ENCODE measurements around the gene CXCR5.

- TF ChIP-seq CTCF (IDR thresholded peaks at IDR 0.05) (no peak), POLR2A (IDR thresholded peaks at IDR 0.05) (no peak)
These were observed 15.6 kb downstream of the CXCR5 start for GRCh38 chr11:118899296-118899688.
